HL-60 (cell line): ENCODE results near the gene NEAT1.
A peak's percentile ranks its signal among the peaks of the same experiment; 100 is the strongest.

Experiments used
- DNase-seq, 2 experiments: peaks; one replicate each; pipeline ENCODE4 v3.0.0-alpha.2; 2010 to 2020; ENCODE audit warnings: low read depth in 1 of 2, low spot score in 1 of 2
- H3K27ac ChIP-seq: fragments of 250-450 bp; sonication (Bioruptor Pico); replicated peaks from 2 replicates; pipeline ENCODE4 v1.5.1; 2020; ENCODE audit warnings: mild to moderate bottlenecking, moderate library complexity
- H3K27me3 ChIP-seq: fragments of 250-450 bp; sonication (Bioruptor Pico); 2 replicates; pipeline ENCODE4 v1.5.1; 2021; ENCODE audit warnings: mild to moderate bottlenecking, moderate library complexity; ENCODE audit not compliant: insufficient read depth, poor library complexity, severe bottlenecking
- H3K4me3 ChIP-seq: replicated peaks from 2 replicates; pipeline ENCODE4 v1.5.1; 2011; ENCODE audit warnings: mild to moderate bottlenecking, control low read depth, low read length; ENCODE audit not compliant: insufficient read depth
- GABPA ChIP-seq: IDR thresholded peaks from 2 replicates; pipeline ENCODE4 v1.6.1; 2012; ENCODE audit warnings: low read depth
- POLR2AphosphoS5 ChIP-seq: IDR thresholded peaks from 2 replicates; pipeline ENCODE4 v1.6.1; 2012; ENCODE audit warnings: low read depth
- SPI1 ChIP-seq: IDR thresholded peaks from 2 replicates; pipeline ENCODE4 v1.6.1; 2012; ENCODE audit warnings: low read depth, mild to moderate bottlenecking, borderline replicate concordance
- TF ChIP-seq, protein P1 (sequence below): IDR thresholded peaks from 2 replicates; pipeline ENCODE4 v1.6.1; 2012; ENCODE audit warnings: low read depth; ENCODE audit not compliant: insufficient replicate concordance
- TF ChIP-seq, protein P2 (sequence below): IDR thresholded peaks from one replicate; pipeline ENCODE4 v1.5.1; 2011; ENCODE audit warnings: low read length, control low read depth, inconsistent platforms; ENCODE audit not compliant: insufficient read depth

NEAT1 gene

DNA sequence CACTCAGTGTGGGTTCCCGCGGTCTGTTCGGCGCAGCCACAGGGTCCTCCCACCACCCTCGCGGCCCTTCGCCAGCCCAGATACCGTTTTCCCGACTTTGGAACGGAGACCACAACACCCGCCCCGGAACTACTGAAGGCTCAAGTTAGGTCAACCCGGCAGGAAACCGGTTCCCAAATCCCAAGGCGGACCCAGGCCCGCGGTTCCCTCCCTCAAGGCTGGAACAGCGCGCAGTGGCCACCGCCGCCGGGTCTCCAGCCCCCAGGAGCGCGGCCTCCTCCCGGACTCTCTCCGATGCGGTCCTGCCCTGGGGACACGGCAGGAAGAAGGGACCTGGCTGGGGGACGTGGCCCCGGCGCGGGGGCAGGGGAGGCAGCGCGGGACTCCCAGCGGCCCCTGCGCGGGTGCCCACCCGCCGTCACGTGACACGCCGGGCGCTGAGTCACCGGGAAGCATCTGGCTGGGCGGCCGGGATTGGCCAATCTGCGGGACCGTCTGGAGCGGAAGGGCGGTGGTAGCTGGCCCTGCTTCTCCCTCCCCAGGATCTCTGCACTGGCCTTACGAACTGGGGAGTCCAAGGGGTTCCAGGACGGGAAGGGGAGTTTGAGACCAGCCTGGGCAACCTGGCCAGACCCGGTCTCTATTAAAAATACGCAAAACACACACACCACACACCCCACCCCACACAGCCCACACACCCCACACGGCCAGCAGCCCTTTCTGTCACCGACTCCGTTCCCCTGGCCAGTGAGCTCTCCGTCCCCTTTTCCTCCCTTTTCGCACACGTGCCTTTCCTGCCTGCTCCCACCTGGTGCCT, 54.8 kb downstream of the NEAT1 start:
- Histone ChIP-seq H3K27ac (peak overlapping the region; percentile 98), H3K27me3 (no peaks in the 10 kb centered on the region), H3K4me3 (peak overlapping the region; percentile 67)
- peak; percentile 96 to 97 for DNase-seq
- peak; percentile 90 for TF ChIP-seq POLR2AphosphoS5
- TF ChIP-seq, protein P1, sequence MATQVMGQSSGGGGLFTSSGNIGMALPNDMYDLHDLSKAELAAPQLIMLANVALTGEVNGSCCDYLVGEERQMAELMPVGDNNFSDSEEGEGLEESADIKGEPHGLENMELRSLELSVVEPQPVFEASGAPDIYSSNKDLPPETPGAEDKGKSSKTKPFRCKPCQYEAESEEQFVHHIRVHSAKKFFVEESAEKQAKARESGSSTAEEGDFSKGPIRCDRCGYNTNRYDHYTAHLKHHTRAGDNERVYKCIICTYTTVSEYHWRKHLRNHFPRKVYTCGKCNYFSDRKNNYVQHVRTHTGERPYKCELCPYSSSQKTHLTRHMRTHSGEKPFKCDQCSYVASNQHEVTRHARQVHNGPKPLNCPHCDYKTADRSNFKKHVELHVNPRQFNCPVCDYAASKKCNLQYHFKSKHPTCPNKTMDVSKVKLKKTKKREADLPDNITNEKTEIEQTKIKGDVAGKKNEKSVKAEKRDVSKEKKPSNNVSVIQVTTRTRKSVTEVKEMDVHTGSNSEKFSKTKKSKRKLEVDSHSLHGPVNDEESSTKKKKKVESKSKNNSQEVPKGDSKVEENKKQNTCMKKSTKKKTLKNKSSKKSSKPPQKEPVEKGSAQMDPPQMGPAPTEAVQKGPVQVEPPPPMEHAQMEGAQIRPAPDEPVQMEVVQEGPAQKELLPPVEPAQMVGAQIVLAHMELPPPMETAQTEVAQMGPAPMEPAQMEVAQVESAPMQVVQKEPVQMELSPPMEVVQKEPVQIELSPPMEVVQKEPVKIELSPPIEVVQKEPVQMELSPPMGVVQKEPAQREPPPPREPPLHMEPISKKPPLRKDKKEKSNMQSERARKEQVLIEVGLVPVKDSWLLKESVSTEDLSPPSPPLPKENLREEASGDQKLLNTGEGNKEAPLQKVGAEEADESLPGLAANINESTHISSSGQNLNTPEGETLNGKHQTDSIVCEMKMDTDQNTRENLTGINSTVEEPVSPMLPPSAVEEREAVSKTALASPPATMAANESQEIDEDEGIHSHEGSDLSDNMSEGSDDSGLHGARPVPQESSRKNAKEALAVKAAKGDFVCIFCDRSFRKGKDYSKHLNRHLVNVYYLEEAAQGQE, result no peak
- peak; percentile 29; the same call in 1 of the 2 replicates for TF ChIP-seq SPI1
- TF ChIP-seq, protein P2, sequence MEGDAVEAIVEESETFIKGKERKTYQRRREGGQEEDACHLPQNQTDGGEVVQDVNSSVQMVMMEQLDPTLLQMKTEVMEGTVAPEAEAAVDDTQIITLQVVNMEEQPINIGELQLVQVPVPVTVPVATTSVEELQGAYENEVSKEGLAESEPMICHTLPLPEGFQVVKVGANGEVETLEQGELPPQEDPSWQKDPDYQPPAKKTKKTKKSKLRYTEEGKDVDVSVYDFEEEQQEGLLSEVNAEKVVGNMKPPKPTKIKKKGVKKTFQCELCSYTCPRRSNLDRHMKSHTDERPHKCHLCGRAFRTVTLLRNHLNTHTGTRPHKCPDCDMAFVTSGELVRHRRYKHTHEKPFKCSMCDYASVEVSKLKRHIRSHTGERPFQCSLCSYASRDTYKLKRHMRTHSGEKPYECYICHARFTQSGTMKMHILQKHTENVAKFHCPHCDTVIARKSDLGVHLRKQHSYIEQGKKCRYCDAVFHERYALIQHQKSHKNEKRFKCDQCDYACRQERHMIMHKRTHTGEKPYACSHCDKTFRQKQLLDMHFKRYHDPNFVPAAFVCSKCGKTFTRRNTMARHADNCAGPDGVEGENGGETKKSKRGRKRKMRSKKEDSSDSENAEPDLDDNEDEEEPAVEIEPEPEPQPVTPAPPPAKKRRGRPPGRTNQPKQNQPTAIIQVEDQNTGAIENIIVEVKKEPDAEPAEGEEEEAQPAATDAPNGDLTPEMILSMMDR, result no peak
- TF ChIP-seq GABPA, result peak; percentile 71

DNA sequence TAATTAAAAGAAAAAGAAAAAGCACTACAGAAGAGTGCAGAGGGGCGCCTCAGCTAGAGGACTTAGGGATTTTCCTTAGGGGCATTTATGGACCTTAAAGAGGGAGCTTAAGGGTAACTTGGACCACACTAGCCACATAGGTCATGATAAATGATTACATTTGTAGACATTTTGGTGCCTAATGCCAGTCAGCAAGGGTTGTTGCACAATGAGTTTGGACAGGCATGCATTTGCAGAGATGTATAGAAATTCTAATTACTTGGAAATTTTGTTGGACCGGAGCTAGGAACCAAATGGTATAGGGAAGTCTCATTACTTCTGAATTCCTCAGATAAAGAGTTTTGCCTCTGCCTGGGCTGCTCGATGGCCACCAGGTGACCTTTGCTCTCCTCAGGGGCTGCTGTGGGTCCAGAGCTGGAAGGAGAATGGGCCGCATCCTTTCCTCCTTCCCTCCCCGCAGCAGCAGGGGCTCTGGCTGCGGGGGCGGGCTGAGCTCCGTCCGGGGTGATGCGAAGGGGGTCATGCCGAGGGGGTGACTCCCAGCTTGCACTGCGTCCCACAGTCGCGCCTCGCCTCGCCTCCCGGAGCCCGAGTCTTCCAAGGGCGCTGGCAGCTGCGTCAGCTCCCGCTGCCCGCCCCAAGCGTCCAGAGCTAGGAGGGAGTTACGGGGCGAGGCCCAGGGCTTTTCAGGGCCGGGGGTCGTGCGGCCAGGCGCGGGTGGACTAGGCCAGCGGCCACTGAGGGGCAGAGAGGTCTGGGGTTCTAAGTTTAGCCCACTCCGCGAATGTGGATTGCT, 56.0 kb downstream of the NEAT1 start:
- no peak for DNase-seq
- H3K27me3 ChIP-seq, result no peaks in the 10 kb centered on the region
- H3K4me3 ChIP-seq, result no peak overlapping the region
- H3K27ac ChIP-seq, result peak overlapping the region; percentile 98
- TF ChIP-seq, protein P2, result no peak
- no peak for TF ChIP-seq SPI1
- no peak for TF ChIP-seq GABPA
- TF ChIP-seq, protein P1, result no peak
- TF ChIP-seq POLR2AphosphoS5, result no peak

DNA sequence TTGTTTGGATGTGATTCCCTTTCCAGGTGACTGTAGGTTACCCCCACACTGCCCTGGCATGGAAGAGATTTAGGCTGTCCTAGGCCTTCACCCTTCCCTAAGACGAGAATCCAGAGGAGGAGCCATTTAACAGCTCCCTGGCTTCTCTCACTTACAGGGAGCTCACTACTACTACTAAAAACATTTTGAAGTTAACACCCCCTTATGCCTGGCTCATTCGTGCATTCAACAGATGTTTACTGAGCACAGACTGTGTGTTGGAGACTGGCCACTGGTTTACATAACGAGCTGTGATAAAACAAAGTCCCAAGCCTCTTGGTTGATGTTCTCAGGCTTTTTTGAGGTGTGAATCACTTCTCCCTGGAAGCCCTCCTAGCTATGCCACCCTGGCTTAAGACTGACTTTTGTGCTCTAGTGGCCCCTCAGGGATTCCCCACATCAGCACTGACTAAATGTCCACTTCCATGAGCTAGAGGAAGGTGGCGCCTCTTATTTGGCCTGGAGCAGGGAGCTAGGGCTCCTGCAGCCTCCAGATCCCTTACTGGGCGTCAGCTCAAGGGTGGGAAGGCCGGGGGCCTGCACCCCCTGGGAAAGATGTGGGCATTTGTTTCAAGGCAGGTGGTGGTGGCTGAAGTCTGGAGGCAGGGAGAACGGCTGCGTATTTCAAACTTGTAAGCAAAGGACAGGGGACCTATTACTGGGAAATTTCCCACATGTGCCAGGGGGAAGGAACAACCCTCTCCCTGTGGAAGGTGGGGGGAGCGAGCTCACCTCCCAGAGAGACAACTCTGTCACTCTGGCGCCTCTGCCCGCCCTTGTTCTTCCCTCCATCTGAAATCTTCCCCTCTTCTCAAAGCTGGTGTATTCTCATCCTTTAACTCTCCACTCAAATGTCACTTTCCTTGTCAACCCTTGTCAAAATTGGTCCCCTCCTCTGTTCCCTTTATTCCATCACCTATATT, 56.9 kb downstream of the NEAT1 start:
- TF ChIP-seq GABPA (no peak), POLR2AphosphoS5 (no peak), SPI1 (no peak)
- TF ChIP-seq, protein P2, result no peak
- TF ChIP-seq, protein P1, result no peak
- H3K27ac ChIP-seq, result 0 out of 2 replicates have a peak overlapping the region, but pooled peaks have one; percentile 16
- H3K27me3 ChIP-seq, result no peaks in the 10 kb centered on the region
- H3K4me3 ChIP-seq, result no peak overlapping the region
- DNase-seq, result no peak
